Suppressor macrophage treated with lipopolysaccharide for 4 hours (primary cell): ENCODE results near the gene SYT14.
"Not testable (repeated sequence)": the region's sequence is repeated elsewhere in the genome, so short reads cannot be mapped to it uniquely, and the experiment has no call there.

Source experiments
- DNase-seq: peaks from one replicate; pipeline ENCODE4 v3.0.0-alpha.2; 2020

The SYT14 gene

GRCh38 chr1:209937996-209938959 lies at the start of gene SYT14:
Gene SYT14, plus strand, starts transcription at chr1:209938217. Its CDS starts 48 bp downstream, at chr1:209938265.
- no peak for DNase-seq

- not testable (repeated sequence) for DNase-seq
Observed at GRCh38 chr1:209888291-209889076, 49.5 kb upstream of the SYT14 start.

- no peak for DNase-seq
Observed at GRCh38 chr1:209889077-209889418, 49.0 kb upstream of the SYT14 start.

GRCh38 chr1:209890641-209891330 lies 47.2 kb upstream of the SYT14 start:
- no peak for DNase-seq

GRCh38 chr1:209893751-209894150 lies 44.3 kb upstream of the SYT14 start:
- DNase-seq: no peak

GRCh38 chr1:209895709-209896108 lies 42.3 kb upstream of the SYT14 start:
- no peak for DNase-seq

- DNase-seq: no peak
Observed at GRCh38 chr1:209896346-209896745, 41.7 kb upstream of the SYT14 start.

- not testable (repeated sequence) for DNase-seq
Observed at GRCh38 chr1:209898271-209898670, 39.7 kb upstream of the SYT14 start.

- DNase-seq: not testable (repeated sequence)
Observed at GRCh38 chr1:209898851-209899250, 39.2 kb upstream of the SYT14 start.

GRCh38 chr1:209899948-209900347 lies 38.1 kb upstream of the SYT14 start:
- no peak for DNase-seq

GRCh38 chr1:209900734-209901133 lies 37.3 kb upstream of the SYT14 start:
- DNase-seq: no peak

- no peak for DNase-seq
Observed at GRCh38 chr1:209901211-209901610, 36.8 kb upstream of the SYT14 start.

- DNase-seq: not testable (repeated sequence)
Observed at GRCh38 chr1:209904774-209905173, 33.2 kb upstream of the SYT14 start.

- DNase-seq: no peak
Observed at GRCh38 chr1:209911746-209912145, 26.3 kb upstream of the SYT14 start.

GRCh38 chr1:209912306-209912705 lies 25.7 kb upstream of the SYT14 start:
- no peak for DNase-seq

- DNase-seq: not testable (repeated sequence)
Observed at GRCh38 chr1:209919637-209920036, 18.4 kb upstream of the SYT14 start.

- DNase-seq: no peak
Observed at GRCh38 chr1:209920844-209921243, 17.2 kb upstream of the SYT14 start.

GRCh38 chr1:209924390-209924789 lies 13.6 kb upstream of the SYT14 start:
- DNase-seq: no peak

GRCh38 chr1:209926045-209926444 lies 12.0 kb upstream of the SYT14 start:
- no peak for DNase-seq

- no peak for DNase-seq
Observed at GRCh38 chr1:209927466-209927865, 10.6 kb upstream of the SYT14 start.

GRCh38 chr1:209929751-209930150 lies 8.3 kb upstream of the SYT14 start:
- DNase-seq: no peak

- no peak for DNase-seq
Observed at GRCh38 chr1:209931141-209931540, 6.9 kb upstream of the SYT14 start.

- DNase-seq: no peak
Observed at GRCh38 chr1:209936125-209936524, 1.9 kb upstream of the SYT14 start.
